Neural crest cell (in vitro differentiated cells): ENCODE data around the gene THBS2. TPM values are rescaled to one million over a fixed set of nuclear protein-coding genes. Genes with fewer than 3 reads are reported as not detected.

Experiments used
- DNase-seq: peaks from one replicate; pipeline ENCODE4 v3.0.0; 2021; ENCODE audit warnings: low read depth, mixed read lengths, low spot score
- H3K27ac Mint-ChIP-seq: one replicate; pipeline ENCODE4 v1.8.0; 2021; ENCODE audit warnings: mild to moderate bottlenecking, mixed read lengths; ENCODE audit not compliant: unreplicated experiment
- H3K27me3 Mint-ChIP-seq: 2 replicates; pipeline ENCODE4 v1.8.0; 2021; ENCODE audit warnings: low read depth, mild to moderate bottlenecking, mixed read lengths
- H3K36me3 Mint-ChIP-seq: 2 replicates; pipeline ENCODE4 v1.8.0; 2021; ENCODE audit warnings: low read depth, mild to moderate bottlenecking, mixed read lengths
- H3K4me1 Mint-ChIP-seq: 2 replicates; pipeline ENCODE4 v1.8.0; 2021; ENCODE audit warnings: mixed read lengths
- H3K4me3 Mint-ChIP-seq: one replicate; pipeline ENCODE4 v1.8.0; 2021; ENCODE audit warnings: mild to moderate bottlenecking, mixed read lengths
- H3K9me3 Mint-ChIP-seq: 2 replicates; pipeline ENCODE4 v1.8.0; 2021; ENCODE audit warnings: mixed read lengths
- CTCF ChIP-seq: fragments of 200-600 bp; sonication (generic); conservative IDR thresholded peaks from 2 replicates; pipeline ENCODE4 v1.5.0; 2021; ENCODE audit warnings: antibody characterized with exemption, mild to moderate bottlenecking
- total RNA-seq: library from RNA; stranded (reverse); gene quantifications from 2 replicates; pipeline ENCODE4 v1.2.1, GENCODE V29; 2021

The THBS2 gene
- total RNA-seq, 1 donor from 2014 or later = 1.3 TPM

GRCh38 chr6:169166896-169167580 lies 86.6 kb downstream of the THBS2 start:
- no peak for TF ChIP-seq CTCF
- H3K4me3 Mint-ChIP-seq = no peak overlapping the region
- H3K36me3 Mint-ChIP-seq = no peaks in the 10 kb centered on the region
- DNase-seq = no peak
- H3K4me1 Mint-ChIP-seq = peaks cover under 1% of the 10 kb centered on the region
- H3K27ac Mint-ChIP-seq = no peak overlapping the region
- no peaks in the 10 kb centered on the region for H3K27me3 Mint-ChIP-seq
- no peaks in the 10 kb centered on the region for H3K9me3 Mint-ChIP-seq
